ENCODE results near the gene MCM5.

DNA sequence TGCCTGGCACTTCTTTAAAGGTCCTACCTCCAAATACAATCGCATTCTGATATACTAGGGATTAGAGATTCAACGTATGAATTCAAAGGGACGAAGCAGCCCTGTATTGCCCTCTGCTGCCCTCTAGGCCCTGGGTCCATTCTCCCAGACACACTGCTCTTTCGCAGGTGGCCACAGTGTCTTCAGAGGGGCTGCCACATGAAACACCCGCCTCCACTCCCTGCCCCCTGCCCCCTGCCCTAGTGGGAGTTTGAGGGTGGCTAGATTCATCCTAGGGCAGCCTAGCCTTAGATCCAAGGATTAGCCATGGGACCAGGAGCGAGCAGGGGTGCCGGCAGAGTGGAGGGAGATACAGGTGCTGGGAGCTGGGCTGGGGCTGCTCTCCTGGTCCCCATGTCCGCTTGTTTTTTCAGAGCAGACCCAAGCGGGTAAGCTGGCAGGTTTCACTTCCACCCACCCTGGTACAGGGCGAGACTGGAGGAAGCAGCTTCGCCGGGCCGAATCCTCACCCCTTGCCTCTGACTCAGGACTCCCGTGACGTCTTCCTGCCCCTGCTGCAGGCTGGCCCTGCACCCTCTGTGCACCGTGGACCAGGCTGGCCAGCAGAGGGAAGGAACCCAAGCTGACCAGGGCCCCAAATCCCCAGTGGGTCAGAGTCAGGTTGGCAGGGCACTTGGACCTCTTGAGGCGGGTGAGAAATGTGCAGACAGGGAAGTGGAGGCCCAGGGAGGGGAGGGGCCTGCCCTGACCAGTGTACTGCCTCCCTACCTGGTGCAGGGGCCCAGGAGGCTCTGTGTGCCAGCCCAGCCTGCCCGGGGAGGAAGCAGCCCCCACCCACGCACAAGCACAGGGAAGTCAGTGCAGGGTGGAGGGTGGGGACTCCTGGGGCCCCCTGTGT, 47.5 kb upstream of the MCM5 start:
- TF ChIP-seq, protein P1, sequence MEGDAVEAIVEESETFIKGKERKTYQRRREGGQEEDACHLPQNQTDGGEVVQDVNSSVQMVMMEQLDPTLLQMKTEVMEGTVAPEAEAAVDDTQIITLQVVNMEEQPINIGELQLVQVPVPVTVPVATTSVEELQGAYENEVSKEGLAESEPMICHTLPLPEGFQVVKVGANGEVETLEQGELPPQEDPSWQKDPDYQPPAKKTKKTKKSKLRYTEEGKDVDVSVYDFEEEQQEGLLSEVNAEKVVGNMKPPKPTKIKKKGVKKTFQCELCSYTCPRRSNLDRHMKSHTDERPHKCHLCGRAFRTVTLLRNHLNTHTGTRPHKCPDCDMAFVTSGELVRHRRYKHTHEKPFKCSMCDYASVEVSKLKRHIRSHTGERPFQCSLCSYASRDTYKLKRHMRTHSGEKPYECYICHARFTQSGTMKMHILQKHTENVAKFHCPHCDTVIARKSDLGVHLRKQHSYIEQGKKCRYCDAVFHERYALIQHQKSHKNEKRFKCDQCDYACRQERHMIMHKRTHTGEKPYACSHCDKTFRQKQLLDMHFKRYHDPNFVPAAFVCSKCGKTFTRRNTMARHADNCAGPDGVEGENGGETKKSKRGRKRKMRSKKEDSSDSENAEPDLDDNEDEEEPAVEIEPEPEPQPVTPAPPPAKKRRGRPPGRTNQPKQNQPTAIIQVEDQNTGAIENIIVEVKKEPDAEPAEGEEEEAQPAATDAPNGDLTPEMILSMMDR (IDR thresholded peaks at IDR 0.05; ENCODE audit: insufficient read depth, low read depth, low read length): no peak
- TF ChIP-seq EZH2 (IDR thresholded peaks at IDR 0.05; ENCODE audit: insufficient read depth, low read length): no peak
